Spinal cord (tissue), 10 donors: ENCODE results near the gene GOLGA3. TPM values are rescaled to one million over a fixed set of nuclear protein-coding genes. Genes with fewer than 3 reads are reported as not detected.
A peak's percentile ranks its signal among the peaks of the same experiment; 100 is the strongest.
"Not testable (repeated sequence)": the region's sequence is repeated elsewhere in the genome, so short reads cannot be mapped to it uniquely, and the experiment has no call there.

Experiments
- DNase-seq, 6 donors: peaks; one replicate each; pipeline versions ENCODE4 v3.0.0 to v3.0.0-alpha.2; 2013 to 2015; ENCODE audit warnings: low spot score in 6 of 6, low read depth in 4 of 6
- H3K27ac ChIP-seq: one replicate; pipeline ENCODE4 v1.5.1; 2013; ENCODE audit warnings: low read depth, low read length, control low read depth
- H3K27me3 ChIP-seq: one replicate; pipeline ENCODE4 v1.6.1; 2013; ENCODE audit warnings: low read length; ENCODE audit not compliant: control insufficient read depth, insufficient read depth
- H3K36me3 ChIP-seq: one replicate; pipeline ENCODE4 v1.6.1; 2013; ENCODE audit warnings: low read length; ENCODE audit not compliant: control insufficient read depth, insufficient read depth
- H3K4me1 ChIP-seq: one replicate; pipeline ENCODE4 v1.6.1; 2013; ENCODE audit warnings: low read length; ENCODE audit not compliant: control insufficient read depth, insufficient read depth
- H3K4me3 ChIP-seq: one replicate; pipeline ENCODE4 v1.5.1; 2013; ENCODE audit warnings: low read depth, low read length, control low read depth
- H3K9me3 ChIP-seq: one replicate; pipeline ENCODE4 v1.6.1; 2013; ENCODE audit warnings: low read length; ENCODE audit not compliant: control insufficient read depth, insufficient read depth
- WGBS: methylation state at CpG from one replicate; pipeline ENCODE4 v1.1.5; 2013; ENCODE audit warnings: missing lambda C conversion rate; ENCODE audit not compliant: insufficient coverage; 5-methylcytosine and 5-hydroxymethylcytosine counted together
- polyA plus RNA-seq, 2 donors: library from polyadenylated mRNA; unstranded; fragments of 120-200 nt; gene quantifications; one replicate each; pipeline ENCODE4 v1.2.1, GENCODE V29; 2013; ENCODE audit not compliant: insufficient read length in 2 of 2
- total RNA-seq, 2 donors: library from RNA; depleted of rRNA in 1 of 2; stranded (reverse); fragments of 120-200 nt in 1 of 2; fragments of >200 nt in 1 of 2; gene quantifications; one replicate each; pipeline versions ENCODE4 v1.2.3 to v1.2.4, GENCODE V29; 2013 to 2014
- donor health status: healthy.

The GOLGA3 gene
- total and polyA plus RNA-seq, 4 donors: 33.0 to 50.4 (median 41.9) TPM

DNA sequence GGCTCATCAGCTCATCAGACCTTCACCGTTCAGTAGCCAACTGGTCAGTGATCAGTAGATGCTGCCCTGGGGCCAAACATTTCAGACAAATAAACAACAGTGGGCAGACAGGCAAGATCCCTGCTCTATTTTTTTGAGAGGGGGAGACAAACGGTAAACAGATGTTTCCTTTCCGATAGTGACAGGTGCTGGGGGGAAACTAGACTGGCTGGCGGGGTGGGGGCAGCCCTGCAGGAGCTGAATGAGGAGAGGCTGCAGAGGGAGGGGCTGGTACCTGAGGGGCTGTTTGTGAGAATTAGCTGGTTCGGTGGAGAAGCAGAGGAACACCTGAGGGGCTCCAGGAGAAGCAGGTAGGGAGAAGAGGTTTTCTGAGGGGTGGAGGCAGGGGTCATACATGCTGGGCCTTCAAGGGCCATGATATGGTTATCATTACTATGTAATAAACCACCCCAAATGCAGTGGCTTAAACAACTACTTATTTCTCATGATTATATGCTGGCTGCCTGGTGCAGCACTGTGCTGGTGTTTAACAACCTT is 8.2 kb upstream of the GOLGA3 start:
- Histone ChIP-seq H3K36me3 (peaks cover 76% of the 10 kb centered on the region), H3K27ac (no peak overlapping the region), H3K27me3 (no peaks in the 10 kb centered on the region), H3K4me3 (no peak overlapping the region), H3K4me1 (peaks cover 15% of the 10 kb centered on the region), H3K9me3 (no peaks in the 10 kb centered on the region)
- 60% methylated on average over 3 of the region's 5 CpGs for WGBS
- peak in 1 of 6 donors; percentile 2 for DNase-seq

DNA sequence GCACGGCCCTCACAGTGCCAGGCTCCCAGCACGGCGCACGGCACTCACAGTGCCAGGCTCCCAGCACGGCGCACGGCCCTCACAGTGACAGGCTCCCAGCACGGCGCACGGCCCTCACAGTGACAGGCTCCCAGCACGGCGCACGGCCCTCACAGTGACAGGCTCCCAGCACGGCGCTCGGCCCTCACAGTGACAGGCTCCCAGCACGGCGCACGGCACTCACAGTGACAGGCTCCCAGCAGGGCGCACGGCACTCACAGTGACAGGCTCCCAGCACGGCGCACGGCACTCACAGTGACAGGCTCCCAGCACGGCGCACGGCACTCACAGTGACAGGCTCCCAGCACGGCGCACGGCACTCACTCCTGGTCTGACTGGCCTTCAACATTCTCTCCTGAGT is 7.6 kb upstream of the GOLGA3 start:
- peaks cover 15% of the 10 kb centered on the region for H3K4me1 ChIP-seq
- not testable (repeated sequence) for H3K4me3 ChIP-seq, DNase-seq, H3K9me3 ChIP-seq, H3K27me3 ChIP-seq, H3K27ac ChIP-seq
- H3K36me3 ChIP-seq: peaks cover 71% of the 10 kb centered on the region
- 75% methylated on average over 26 of the region's 30 CpGs for WGBS

DNA sequence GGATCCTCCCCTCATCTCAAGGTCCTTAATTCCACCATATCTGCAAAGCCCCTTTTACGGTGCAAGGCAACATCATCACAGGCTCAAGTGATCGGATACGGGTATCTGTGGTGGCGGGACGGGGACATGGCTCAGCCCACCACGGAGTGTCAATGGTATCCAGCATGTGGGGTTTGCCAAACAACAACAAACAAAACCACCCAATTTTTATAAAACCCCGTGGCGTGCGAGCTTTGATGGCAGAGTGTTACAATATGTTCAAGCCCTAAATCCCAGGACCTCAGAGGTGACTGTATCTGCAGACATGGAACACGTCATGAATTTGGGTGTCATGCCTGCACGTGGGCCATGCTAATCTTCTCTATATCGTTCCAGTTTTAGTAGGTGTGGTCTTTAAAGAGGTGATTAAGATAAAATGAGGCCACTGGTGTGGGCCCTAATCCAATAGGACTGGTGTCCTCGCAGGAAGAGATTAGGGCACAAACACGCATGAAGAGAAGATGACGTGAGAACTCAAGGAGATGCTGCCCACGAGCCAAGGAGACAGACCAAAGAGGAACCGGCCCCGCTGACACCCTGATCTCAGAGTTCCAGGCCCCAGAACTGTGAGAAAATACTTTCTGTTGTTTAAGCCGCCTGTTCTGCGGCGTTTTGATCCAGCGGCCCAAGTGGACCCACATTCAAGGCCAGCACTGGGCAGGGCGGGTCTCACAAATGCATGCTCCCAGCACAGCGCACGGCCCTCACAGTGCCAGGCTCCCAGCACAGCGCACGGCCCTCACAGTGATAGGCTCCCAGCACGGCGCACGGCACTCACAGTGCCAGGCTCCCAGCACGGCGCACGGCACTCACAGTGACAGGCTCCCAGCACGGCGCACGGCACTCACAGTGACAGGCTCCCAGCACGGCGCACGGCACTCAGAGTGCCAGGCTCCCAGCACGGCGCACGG is 6.7 kb upstream of the GOLGA3 start:
- peaks cover 64% of the 10 kb centered on the region for H3K36me3 ChIP-seq
- H3K9me3 ChIP-seq: no peaks in the 10 kb centered on the region
- no peak for DNase-seq
- H3K4me1 ChIP-seq: peaks cover 15% of the 10 kb centered on the region
- no peak overlapping the region for H3K27ac ChIP-seq
- 93% methylated on average over 33 of the region's 42 CpGs for WGBS
- H3K4me3 ChIP-seq: no peak overlapping the region
- no peaks in the 10 kb centered on the region for H3K27me3 ChIP-seq

DNA sequence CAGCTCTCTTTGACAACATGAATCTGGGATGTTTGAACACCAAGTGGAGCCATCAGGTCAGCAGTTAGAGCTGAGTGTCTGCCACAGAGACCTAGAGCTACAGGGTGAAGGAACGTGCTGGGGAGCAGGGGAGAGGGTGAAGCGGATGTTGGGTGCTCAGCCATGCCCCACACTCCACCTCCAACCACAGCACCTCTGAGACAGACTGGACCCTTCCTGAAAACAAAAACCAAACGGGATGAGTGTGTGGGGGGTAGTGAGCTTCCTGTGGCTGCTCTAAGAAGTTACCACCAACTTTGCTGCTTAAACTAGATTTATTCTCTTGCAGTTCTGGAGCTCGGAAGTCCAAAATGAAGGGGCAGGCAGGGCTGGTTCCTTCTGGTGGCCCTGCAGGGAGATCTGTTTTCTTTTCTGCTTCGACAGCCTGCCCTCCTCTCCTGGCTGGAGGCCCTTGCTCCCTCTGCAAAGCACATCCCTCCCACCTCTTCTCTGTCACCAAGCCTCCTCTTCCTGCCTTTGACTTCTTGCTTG is 5.6 kb upstream of the GOLGA3 start:
- no peaks in the 10 kb centered on the region for H3K27me3 ChIP-seq
- H3K4me3 ChIP-seq: no peak overlapping the region
- no peak for DNase-seq
- H3K4me1 ChIP-seq: peaks cover 18% of the 10 kb centered on the region
- WGBS: 75% methylated on average over 1 of the region's 5 CpGs
- no peaks in the 10 kb centered on the region for H3K9me3 ChIP-seq
- no peak overlapping the region for H3K27ac ChIP-seq
- H3K36me3 ChIP-seq: peaks cover 53% of the 10 kb centered on the region

DNA sequence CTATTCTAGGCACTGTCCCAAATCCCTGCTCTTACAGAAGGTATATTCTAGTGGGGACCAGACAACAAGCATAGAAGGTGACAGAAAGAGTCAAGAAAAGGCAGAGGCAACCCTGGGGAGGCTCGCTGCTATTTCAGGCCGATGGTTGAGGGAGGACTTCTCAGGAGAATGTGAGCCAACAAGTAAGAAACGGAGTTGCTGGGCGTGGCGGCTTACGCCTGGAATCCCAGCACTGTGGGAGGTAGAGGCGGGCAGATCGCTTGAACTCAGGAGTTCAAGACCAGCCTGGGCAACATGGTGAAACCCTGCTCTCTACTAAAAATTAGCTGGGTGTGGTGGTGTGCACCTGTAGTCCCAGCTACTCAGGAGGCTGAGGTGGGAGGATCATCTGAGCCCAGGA is 4.7 kb upstream of the GOLGA3 start:
- H3K4me1 ChIP-seq: peaks cover 17% of the 10 kb centered on the region
- 98% methylated on average over 8 of the region's 8 CpGs for WGBS
- H3K4me3 ChIP-seq: no peak overlapping the region
- no peak overlapping the region for H3K27ac ChIP-seq
- no peaks in the 10 kb centered on the region for H3K9me3 ChIP-seq
- no peak for DNase-seq
- no peaks in the 10 kb centered on the region for H3K27me3 ChIP-seq
- H3K36me3 ChIP-seq: peaks cover 44% of the 10 kb centered on the region

DNA sequence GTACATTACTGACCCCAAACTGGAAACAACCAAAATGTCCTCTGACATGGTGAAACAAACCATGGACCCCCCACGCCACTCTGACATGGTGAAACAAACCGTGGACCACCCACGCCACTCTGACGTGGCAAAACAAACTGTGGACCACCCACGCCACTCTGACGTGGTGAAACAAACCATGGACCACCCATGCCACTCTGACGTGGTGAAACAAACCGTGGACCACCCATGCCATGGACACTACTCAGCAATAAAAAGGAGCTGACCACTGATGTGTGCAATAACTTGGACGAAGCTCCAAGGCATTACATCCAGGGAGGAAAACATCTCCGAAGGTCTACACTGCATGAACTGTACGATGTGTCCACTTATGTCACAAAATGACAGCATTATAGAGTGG is 3.1 kb upstream of the GOLGA3 start:
- Histone ChIP-seq H3K4me3 (no peak overlapping the region), H3K27ac (no peak overlapping the region), H3K36me3 (peaks cover 30% of the 10 kb centered on the region), H3K27me3 (no peaks in the 10 kb centered on the region), H3K9me3 (no peaks in the 10 kb centered on the region), H3K4me1 (peaks cover 13% of the 10 kb centered on the region)
- WGBS: 94% methylated on average over 11 of the region's 11 CpGs
- no peak for DNase-seq

DNA sequence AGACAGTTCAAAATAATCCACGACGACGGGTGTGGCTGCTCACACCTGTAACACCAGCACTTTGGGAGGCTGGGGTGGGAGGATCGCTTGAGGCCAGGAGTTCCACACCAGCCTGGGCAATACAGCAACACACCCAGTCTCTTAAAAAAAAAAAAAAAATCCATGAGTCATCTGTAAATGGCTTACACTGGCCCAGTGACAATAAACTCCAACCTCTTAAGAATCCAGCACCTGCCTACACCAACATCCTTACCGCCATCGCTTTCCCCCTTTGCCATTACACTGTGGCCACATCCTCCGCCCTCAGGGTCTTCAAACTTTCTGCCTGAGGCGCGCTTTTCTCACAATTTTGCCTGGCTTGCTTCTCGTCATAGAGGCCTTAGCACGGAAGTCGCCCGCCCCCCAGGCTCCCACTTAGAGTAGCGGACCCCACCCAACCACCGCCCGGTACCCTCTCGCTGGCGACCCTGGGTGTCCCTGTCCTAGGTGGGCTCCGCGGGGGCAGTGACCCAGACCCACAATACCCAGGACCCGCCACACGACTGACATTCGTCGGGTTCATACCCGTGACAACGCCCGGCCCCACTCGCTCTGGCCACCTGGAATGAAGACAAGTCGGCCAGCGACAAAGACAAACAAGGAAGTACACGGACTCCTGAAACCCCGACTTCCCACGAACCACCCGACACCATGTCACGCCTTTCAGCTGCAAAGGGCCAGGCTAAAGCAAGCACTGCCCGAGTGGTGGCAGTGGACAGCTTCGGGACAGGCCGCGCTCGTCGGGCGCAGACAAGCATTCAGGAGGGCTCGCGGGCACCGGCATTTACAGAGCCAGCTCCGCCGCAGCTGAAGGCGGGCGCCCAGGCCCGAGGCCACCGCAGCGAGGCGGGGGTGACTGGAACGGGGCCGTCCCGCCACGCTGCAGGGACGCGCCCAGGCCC is 636 bp downstream of the GOLGA3 start:
- Histone ChIP-seq H3K36me3 (peaks cover 22% of the 10 kb centered on the region), H3K27ac (peak overlapping the region; percentile 67), H3K27me3 (no peaks in the 10 kb centered on the region), H3K4me3 (peak overlapping the region; percentile 86), H3K4me1 (peaks cover 13% of the 10 kb centered on the region), H3K9me3 (no peaks in the 10 kb centered on the region)
- DNase-seq: peak in 2 of 6 donors; percentile 22 to 36
- 10% methylated on average over 57 of the region's 59 CpGs for WGBS

DNA sequence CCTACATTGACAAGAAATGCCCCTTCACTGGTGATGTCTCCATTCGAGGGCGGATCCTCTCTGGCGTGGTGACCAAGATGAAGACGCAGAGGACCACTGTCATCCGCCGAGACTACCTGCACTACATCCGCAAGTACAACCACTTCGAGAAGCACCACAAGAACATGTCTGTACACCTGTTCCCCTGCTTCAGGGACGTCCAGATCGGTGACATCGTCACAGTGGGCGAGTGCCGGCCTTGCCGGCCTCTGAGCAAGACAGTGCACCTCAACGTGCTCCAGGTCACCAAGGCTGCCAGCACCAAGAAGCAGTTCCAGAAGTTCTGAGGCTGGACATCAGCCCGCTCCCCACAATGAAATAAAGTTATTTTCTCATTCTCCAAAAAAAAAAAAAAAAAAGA is 2.8 kb downstream of the GOLGA3 start:
- no peak overlapping the region for H3K27ac ChIP-seq
- 98% methylated on average over 15 of the region's 16 CpGs for WGBS
- H3K36me3 ChIP-seq: peaks cover 38% of the 10 kb centered on the region
- no peaks in the 10 kb centered on the region for H3K27me3 ChIP-seq
- H3K9me3 ChIP-seq: no peaks in the 10 kb centered on the region
- no peak overlapping the region for H3K4me3 ChIP-seq
- H3K4me1 ChIP-seq: peaks cover 13% of the 10 kb centered on the region
- DNase-seq: no peak

DNA sequence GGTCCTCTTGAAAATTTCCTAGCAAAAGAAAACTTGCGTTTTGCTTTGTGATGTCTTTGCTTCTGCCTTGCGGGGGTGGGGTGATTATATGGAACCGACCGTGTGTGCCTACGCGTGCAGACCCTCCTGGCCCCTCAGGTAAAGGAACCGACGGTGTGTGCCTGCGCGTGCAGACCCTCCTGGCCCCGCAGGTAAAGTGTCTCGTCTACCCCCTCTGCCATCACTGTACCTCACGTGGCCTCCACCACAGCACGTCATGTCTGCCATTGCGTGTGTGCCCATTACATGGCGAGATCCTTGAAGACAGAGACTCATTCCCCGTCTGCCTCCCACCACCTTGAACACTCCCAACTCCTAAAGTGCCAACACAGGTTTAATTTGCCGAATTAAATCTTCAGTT is 3.6 kb downstream of the GOLGA3 start:
- 92% methylated on average over 18 of the region's 18 CpGs for WGBS
- peaks cover 45% of the 10 kb centered on the region for H3K36me3 ChIP-seq
- H3K27ac ChIP-seq: no peak overlapping the region

More for the DNA sequence above, 3.6 kb downstream of the GOLGA3 start:
- no peaks in the 10 kb centered on the region for H3K27me3 ChIP-seq
- DNase-seq: no peak
- H3K4me1 ChIP-seq: peaks cover 13% of the 10 kb centered on the region
- H3K4me3 ChIP-seq: no peak overlapping the region
- no peaks in the 10 kb centered on the region for H3K9me3 ChIP-seq
